ENCODE data around the gene TMEM178A. TPM values are rescaled to one million over a fixed set of nuclear protein-coding genes. Genes with fewer than 3 reads are reported as not detected.

The TMEM178A gene
- total and polyA plus RNA-seq, 10 donors: 0.49 to 2.1 (median 0.89) TPM

GRCh38 chr2:39732482-39732881 lies 66.8 kb downstream of the TMEM178A start:
- H3K9me3 ChIP-seq: no peaks in the 10 kb centered on the region
- intact Hi-C loops (cut with DNase I; ENCODE audit: low total_unique reads): no loop called here
- no peak overlapping the region for H3K27ac ChIP-seq
- H3K36me3 ChIP-seq: peaks cover 0 to 49% (median 22%) of the 10 kb centered on the region in 6 donors
- TF ChIP-seq POLR2AphosphoS5 (IDR thresholded peaks at IDR 0.05): no peak
- no peak for TF ChIP-seq POLR2A (IDR thresholded peaks at IDR 0.05)
- TF ChIP-seq, protein P1, sequence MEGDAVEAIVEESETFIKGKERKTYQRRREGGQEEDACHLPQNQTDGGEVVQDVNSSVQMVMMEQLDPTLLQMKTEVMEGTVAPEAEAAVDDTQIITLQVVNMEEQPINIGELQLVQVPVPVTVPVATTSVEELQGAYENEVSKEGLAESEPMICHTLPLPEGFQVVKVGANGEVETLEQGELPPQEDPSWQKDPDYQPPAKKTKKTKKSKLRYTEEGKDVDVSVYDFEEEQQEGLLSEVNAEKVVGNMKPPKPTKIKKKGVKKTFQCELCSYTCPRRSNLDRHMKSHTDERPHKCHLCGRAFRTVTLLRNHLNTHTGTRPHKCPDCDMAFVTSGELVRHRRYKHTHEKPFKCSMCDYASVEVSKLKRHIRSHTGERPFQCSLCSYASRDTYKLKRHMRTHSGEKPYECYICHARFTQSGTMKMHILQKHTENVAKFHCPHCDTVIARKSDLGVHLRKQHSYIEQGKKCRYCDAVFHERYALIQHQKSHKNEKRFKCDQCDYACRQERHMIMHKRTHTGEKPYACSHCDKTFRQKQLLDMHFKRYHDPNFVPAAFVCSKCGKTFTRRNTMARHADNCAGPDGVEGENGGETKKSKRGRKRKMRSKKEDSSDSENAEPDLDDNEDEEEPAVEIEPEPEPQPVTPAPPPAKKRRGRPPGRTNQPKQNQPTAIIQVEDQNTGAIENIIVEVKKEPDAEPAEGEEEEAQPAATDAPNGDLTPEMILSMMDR (IDR thresholded peaks at IDR 0.05 in 8 of 11, conservative IDR thresholded peaks at IDR 0.05 in 3 of 11): no peak
- no peak for DNase-seq
- peaks cover 0 to 3% (median 0%) of the 10 kb centered on the region in 6 donors for H3K4me1 ChIP-seq
- no peak overlapping the region for H3K4me3 ChIP-seq
- no peaks in the 10 kb centered on the region for H3K27me3 ChIP-seq (replicated peaks in 1 of 7)
- WGBS, 5 donors: 64 to 86% (median 83%) methylated on average over 1 of the region's 1 CpG

- H3K36me3 ChIP-seq: peaks cover 0 to 56% (median 27%) of the 10 kb centered on the region in 6 donors
- DNase-seq: no peak
- no peak overlapping the region for H3K4me3 ChIP-seq
- no peaks in the 10 kb centered on the region for H3K9me3 ChIP-seq
- H3K4me1 ChIP-seq: peaks cover 0 to 3% (median 0%) of the 10 kb centered on the region in 6 donors
- 84 to 96% (median 92%) methylated on average over 10 of the region's 10 CpGs for WGBS, 5 donors
- TF ChIP-seq POLR2A (IDR thresholded peaks at IDR 0.05): no peak
- TF ChIP-seq, protein P1 (IDR thresholded peaks at IDR 0.05 in 8 of 11, conservative IDR thresholded peaks at IDR 0.05 in 3 of 11): no peak
- no peak for TF ChIP-seq POLR2AphosphoS5 (IDR thresholded peaks at IDR 0.05)
- no peak overlapping the region for H3K27ac ChIP-seq
- intact Hi-C loops (cut with DNase I; ENCODE audit: low total_unique reads): no loop called here
- H3K27me3 ChIP-seq (replicated peaks in 1 of 7): no peaks in the 10 kb centered on the region
Measured at GRCh38 chr2:39733070-39733674, 67.5 kb downstream of the TMEM178A start.

- TF ChIP-seq POLR2AphosphoS5 (IDR thresholded peaks at IDR 0.05): no peak
- no peak for TF ChIP-seq POLR2A (IDR thresholded peaks at IDR 0.05)
- TF ChIP-seq, protein P1 (IDR thresholded peaks at IDR 0.05 in 8 of 11, conservative IDR thresholded peaks at IDR 0.05 in 3 of 11): no peak
- Histone ChIP-seq H3K4me3 (no peak overlapping the region), H3K27ac (no peak overlapping the region), H3K9me3 (no peaks in the 10 kb centered on the region), H3K4me1 (peaks cover 0 to 3% (median 0%) of the 10 kb centered on the region in 6 donors), H3K27me3 (replicated peaks in 1 of 7) (no peaks in the 10 kb centered on the region), H3K36me3 (peaks cover 0 to 67% (median 33%) of the 10 kb centered on the region in 6 donors)
- no peak for DNase-seq
- intact Hi-C loops (cut with DNase I; ENCODE audit: low total_unique reads): no loop called here
Measured at GRCh38 chr2:39734445-39734844, 68.7 kb downstream of the TMEM178A start.

DNA sequence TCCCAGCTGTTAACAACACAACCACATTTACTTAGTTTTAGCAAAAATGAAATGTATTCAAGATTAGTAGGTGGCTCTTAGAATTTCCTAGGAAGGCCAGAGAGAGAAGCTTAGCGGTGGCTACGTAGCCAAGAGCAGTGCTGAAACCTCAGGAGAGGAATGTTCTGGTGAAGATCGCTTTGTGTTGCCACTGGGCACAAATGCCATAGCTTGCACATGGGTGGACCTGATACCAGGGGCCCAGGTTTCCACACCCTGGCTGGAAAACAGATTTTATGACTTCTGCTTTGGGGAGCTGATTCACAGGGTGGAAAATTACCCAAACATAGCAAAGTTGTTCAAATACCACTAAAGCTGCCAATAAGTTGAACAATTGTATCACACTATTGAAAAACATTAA lies 69.9 kb downstream of the TMEM178A start:
- intact Hi-C loops (cut with DNase I; ENCODE audit: low total_unique reads): no loop called here
- Histone ChIP-seq H3K9me3 (no peaks in the 10 kb centered on the region), H3K36me3 (peaks cover 0 to 79% (median 38%) of the 10 kb centered on the region in 6 donors), H3K27ac (no peak overlapping the region), H3K27me3 (replicated peaks in 1 of 7) (no peaks in the 10 kb centered on the region), H3K4me1 (peaks cover 0 to 3% (median 0%) of the 10 kb centered on the region in 6 donors), H3K4me3 (no peak overlapping the region)
- no peak for DNase-seq
- 98 to 100% (median 98%) methylated on average over 3 of the region's 3 CpGs for WGBS, 5 donors
- TF ChIP-seq, protein P1 (IDR thresholded peaks at IDR 0.05 in 8 of 11, conservative IDR thresholded peaks at IDR 0.05 in 3 of 11): no peak
- no peak for TF ChIP-seq POLR2AphosphoS5 (IDR thresholded peaks at IDR 0.05)
- TF ChIP-seq POLR2A (IDR thresholded peaks at IDR 0.05): no peak
